Ovary (tissue), 3 donors: ENCODE measurements around the gene STX5.

Experiments used
- EP300 ChIP-seq: sonication (generic); formaldehyde crosslinking; IDR thresholded peaks from one replicate; pipeline ENCODE4 v1.6.1; 2017; ENCODE audit warnings: antibody characterized with exemption
- POLR2A ChIP-seq: fragments of 450-650 bp; IDR thresholded peaks from one replicate; pipeline ENCODE4 v1.6.1; 2017; ENCODE audit warnings: antibody characterized with exemption, mild to moderate bottlenecking, moderate library complexity
- TF ChIP-seq, protein P1 (sequence below), 3 donors: fragments of 450-650 bp in 2 of 3; fragments of 200-600 bp in 1 of 3; IDR thresholded peaks; one replicate each; pipeline versions ENCODE4 v1.5.1 to v1.8.0; 2016 to 2022; ENCODE audit warnings: antibody characterized with exemption in 3 of 3, mild to moderate bottlenecking in 1 of 3
- donor health status: DM: no; HTN: no; CAD: no.

DNA sequence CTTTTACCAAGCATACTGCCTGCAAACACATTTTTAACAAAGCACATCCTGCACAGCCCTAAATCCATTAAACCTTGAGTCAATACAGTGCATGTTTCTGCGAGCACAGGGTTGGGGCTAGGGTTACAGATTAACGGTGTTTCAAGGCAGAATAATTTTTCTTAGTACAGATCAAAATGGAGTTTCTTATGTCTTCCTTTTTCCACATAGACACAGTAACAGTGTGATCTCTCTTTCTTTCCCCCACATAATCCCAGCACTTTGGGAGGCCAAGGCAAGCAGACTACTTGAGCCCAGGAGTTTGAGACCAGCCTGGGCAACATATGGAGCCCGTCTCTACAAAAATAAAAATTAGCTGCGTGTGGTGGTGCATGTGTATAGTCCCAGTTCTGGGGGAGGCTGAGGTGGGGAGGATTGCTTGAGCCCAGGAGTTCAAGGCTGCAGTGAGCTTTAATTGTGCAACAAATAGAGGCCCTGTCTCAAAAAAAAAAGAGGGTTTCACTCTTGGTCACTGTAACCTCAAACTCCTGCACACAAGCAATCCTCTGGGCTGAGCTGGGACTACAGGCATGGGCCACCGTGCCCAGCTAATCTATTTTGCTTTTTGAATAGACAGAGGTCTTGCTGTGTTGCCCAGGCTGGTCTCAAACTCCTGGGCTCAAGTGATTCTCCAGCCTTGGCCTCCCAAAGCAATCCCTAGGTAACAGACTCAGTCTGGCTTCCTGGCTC is 29.1 kb upstream of the STX5 start:
- TF ChIP-seq, protein P1, sequence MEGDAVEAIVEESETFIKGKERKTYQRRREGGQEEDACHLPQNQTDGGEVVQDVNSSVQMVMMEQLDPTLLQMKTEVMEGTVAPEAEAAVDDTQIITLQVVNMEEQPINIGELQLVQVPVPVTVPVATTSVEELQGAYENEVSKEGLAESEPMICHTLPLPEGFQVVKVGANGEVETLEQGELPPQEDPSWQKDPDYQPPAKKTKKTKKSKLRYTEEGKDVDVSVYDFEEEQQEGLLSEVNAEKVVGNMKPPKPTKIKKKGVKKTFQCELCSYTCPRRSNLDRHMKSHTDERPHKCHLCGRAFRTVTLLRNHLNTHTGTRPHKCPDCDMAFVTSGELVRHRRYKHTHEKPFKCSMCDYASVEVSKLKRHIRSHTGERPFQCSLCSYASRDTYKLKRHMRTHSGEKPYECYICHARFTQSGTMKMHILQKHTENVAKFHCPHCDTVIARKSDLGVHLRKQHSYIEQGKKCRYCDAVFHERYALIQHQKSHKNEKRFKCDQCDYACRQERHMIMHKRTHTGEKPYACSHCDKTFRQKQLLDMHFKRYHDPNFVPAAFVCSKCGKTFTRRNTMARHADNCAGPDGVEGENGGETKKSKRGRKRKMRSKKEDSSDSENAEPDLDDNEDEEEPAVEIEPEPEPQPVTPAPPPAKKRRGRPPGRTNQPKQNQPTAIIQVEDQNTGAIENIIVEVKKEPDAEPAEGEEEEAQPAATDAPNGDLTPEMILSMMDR (IDR thresholded peaks at IDR 0.05), result no peak
- no peak for TF ChIP-seq POLR2A
- no peak for TF ChIP-seq EP300
